Measurements from ENCODE around the gene GGTLC2. TPM values are rescaled to one million over a fixed set of nuclear protein-coding genes. Genes with fewer than 3 reads are reported as not detected.

Gene GGTLC2
- polyA plus RNA-seq, 1 donor from 2014 or later: not detected

DNA sequence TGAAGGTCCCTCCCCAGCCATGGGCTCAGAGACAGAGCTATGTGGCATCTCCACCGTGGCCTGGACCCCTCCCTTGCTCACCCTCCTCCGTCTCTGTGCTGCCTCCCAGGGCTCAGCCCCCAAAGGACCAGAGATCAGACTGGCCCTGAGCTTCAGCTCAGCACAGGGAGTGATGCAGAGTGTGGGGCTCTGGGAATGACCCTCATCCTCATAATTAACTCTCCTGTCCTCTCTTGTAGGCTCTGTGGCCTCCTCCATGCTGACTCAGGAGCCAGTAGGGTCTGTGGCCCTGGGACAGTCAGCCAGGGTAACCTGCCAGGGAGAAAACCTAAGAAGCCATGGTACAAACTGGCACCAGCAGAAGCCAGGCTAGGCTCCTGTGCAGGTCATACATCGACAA lies 28.7 kb downstream of the GGTLC2 start:
- no peaks in the 10 kb centered on the region for H3K9me2 ChIP-seq (ENCODE audit: insufficient read depth, low read length)
- TF ChIP-seq EP300 (conservative IDR thresholded peaks at IDR 0.05; ENCODE audit: poor library complexity, severe bottlenecking) (no peak), POLR2AphosphoS5 (IDR thresholded peaks at IDR 0.05) (no peak), TAF1 (IDR thresholded peaks at IDR 0.05; ENCODE audit: low read depth) (no peak), MXI1 (conservative IDR thresholded peaks at IDR 0.05; ENCODE audit: poor library complexity, severe bottlenecking) (no peak), EZH2 (IDR thresholded peaks at IDR 0.05; ENCODE audit: borderline replicate concordance, insufficient read depth, low read length, poor library complexity, severe bottlenecking) (no peak), RAD21 (conservative IDR thresholded peaks at IDR 0.05) (no peak), SMC3 (conservative IDR thresholded peaks at IDR 0.05; ENCODE audit: poor library complexity) (no peak)
- TF ChIP-seq, protein P1, sequence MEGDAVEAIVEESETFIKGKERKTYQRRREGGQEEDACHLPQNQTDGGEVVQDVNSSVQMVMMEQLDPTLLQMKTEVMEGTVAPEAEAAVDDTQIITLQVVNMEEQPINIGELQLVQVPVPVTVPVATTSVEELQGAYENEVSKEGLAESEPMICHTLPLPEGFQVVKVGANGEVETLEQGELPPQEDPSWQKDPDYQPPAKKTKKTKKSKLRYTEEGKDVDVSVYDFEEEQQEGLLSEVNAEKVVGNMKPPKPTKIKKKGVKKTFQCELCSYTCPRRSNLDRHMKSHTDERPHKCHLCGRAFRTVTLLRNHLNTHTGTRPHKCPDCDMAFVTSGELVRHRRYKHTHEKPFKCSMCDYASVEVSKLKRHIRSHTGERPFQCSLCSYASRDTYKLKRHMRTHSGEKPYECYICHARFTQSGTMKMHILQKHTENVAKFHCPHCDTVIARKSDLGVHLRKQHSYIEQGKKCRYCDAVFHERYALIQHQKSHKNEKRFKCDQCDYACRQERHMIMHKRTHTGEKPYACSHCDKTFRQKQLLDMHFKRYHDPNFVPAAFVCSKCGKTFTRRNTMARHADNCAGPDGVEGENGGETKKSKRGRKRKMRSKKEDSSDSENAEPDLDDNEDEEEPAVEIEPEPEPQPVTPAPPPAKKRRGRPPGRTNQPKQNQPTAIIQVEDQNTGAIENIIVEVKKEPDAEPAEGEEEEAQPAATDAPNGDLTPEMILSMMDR (IDR thresholded peaks at IDR 0.05; ENCODE audit: poor library complexity, severe bottlenecking): no peak
- TF ChIP-seq, protein P2, sequence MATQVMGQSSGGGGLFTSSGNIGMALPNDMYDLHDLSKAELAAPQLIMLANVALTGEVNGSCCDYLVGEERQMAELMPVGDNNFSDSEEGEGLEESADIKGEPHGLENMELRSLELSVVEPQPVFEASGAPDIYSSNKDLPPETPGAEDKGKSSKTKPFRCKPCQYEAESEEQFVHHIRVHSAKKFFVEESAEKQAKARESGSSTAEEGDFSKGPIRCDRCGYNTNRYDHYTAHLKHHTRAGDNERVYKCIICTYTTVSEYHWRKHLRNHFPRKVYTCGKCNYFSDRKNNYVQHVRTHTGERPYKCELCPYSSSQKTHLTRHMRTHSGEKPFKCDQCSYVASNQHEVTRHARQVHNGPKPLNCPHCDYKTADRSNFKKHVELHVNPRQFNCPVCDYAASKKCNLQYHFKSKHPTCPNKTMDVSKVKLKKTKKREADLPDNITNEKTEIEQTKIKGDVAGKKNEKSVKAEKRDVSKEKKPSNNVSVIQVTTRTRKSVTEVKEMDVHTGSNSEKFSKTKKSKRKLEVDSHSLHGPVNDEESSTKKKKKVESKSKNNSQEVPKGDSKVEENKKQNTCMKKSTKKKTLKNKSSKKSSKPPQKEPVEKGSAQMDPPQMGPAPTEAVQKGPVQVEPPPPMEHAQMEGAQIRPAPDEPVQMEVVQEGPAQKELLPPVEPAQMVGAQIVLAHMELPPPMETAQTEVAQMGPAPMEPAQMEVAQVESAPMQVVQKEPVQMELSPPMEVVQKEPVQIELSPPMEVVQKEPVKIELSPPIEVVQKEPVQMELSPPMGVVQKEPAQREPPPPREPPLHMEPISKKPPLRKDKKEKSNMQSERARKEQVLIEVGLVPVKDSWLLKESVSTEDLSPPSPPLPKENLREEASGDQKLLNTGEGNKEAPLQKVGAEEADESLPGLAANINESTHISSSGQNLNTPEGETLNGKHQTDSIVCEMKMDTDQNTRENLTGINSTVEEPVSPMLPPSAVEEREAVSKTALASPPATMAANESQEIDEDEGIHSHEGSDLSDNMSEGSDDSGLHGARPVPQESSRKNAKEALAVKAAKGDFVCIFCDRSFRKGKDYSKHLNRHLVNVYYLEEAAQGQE (IDR thresholded peaks at IDR 0.05; ENCODE audit: borderline replicate concordance): no peak
- no peaks in the 10 kb centered on the region for H3K9me3 ChIP-seq (ENCODE audit: low read length)
- no peaks in the 10 kb centered on the region for H3F3A ChIP-seq (ENCODE audit: insufficient read depth, low read length, poor library complexity, severe bottlenecking)
- H3K27ac ChIP-seq (ENCODE audit: low read length): no peak overlapping the region
- H3K27me3 ChIP-seq (ENCODE audit: insufficient read depth, low read depth, low read length): no peaks in the 10 kb centered on the region
- H3K4me3 ChIP-seq (ENCODE audit: low read length): no peak overlapping the region
- H3K9ac ChIP-seq (ENCODE audit: low read length): no peak overlapping the region
- H2AFZ ChIP-seq (ENCODE audit: low read depth, low read length): no peak overlapping the region
- H3K36me3 ChIP-seq (ENCODE audit: insufficient read depth, low read length): no peaks in the 10 kb centered on the region
- H4K20me1 ChIP-seq (ENCODE audit: insufficient read depth): no peaks in the 10 kb centered on the region
- H3K79me2 ChIP-seq (replicated peaks; ENCODE audit: insufficient read depth, low read length): no peaks in the 10 kb centered on the region
- H3K4me2 ChIP-seq (ENCODE audit: low read length): no peak overlapping the region

DNA sequence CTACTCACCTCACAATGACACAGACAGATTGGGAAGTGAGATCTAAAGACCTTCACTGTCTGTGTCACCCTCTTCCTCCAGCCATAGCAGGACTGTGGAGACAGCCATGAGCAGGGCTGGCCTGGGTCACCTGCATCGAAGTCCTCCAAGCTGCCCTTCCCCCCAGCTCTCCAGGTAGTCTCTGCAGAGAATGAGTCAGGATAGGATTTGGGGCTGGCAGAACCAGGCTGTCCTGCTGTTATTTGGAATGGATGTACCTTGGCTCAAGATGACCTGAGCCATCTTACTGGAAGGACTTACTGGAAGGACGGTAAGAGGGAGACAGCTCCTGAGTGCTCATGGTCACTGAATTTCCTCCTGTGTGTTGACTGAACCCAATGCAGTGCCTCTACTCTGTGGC lies 29.2 kb downstream of the GGTLC2 start:
- Histone ChIP-seq H3K9me2 (ENCODE audit: insufficient read depth, low read length) (no peaks in the 10 kb centered on the region), H3F3A (ENCODE audit: insufficient read depth, low read length, poor library complexity, severe bottlenecking) (no peaks in the 10 kb centered on the region), H3K9me3 (ENCODE audit: low read length) (no peaks in the 10 kb centered on the region), H3K36me3 (ENCODE audit: insufficient read depth, low read length) (no peaks in the 10 kb centered on the region), H3K4me2 (ENCODE audit: low read length) (no peak overlapping the region), H3K27ac (ENCODE audit: low read length) (no peak overlapping the region), H4K20me1 (ENCODE audit: insufficient read depth) (no peaks in the 10 kb centered on the region), H3K79me2 (replicated peaks; ENCODE audit: insufficient read depth, low read length) (no peaks in the 10 kb centered on the region), H3K27me3 (ENCODE audit: insufficient read depth, low read depth, low read length) (no peaks in the 10 kb centered on the region), H3K9ac (ENCODE audit: low read length) (no peak overlapping the region), H3K4me3 (ENCODE audit: low read length) (no peak overlapping the region), H2AFZ (ENCODE audit: low read depth, low read length) (no peak overlapping the region)
- TF ChIP-seq MXI1 (conservative IDR thresholded peaks at IDR 0.05; ENCODE audit: poor library complexity, severe bottlenecking) (no peak), RAD21 (conservative IDR thresholded peaks at IDR 0.05) (no peak), POLR2AphosphoS5 (IDR thresholded peaks at IDR 0.05) (no peak), TAF1 (IDR thresholded peaks at IDR 0.05; ENCODE audit: low read depth) (no peak), SMC3 (conservative IDR thresholded peaks at IDR 0.05; ENCODE audit: poor library complexity) (no peak), EZH2 (IDR thresholded peaks at IDR 0.05; ENCODE audit: borderline replicate concordance, insufficient read depth, low read length, poor library complexity, severe bottlenecking) (no peak), EP300 (conservative IDR thresholded peaks at IDR 0.05; ENCODE audit: poor library complexity, severe bottlenecking) (no peak)
- TF ChIP-seq, protein P1 (IDR thresholded peaks at IDR 0.05; ENCODE audit: poor library complexity, severe bottlenecking): no peak
- TF ChIP-seq, protein P2 (IDR thresholded peaks at IDR 0.05; ENCODE audit: borderline replicate concordance): no peak

Data from neural cell (in vitro differentiated cells).